GM11168 (cell line): ENCODE data around the gene NMUR2.

Source experiments
- in situ Hi-C: fragments of 300-500 bp; cut with MboI; formaldehyde crosslinking; loops from one replicate; pipeline ENCODE4 v1.12.0; 2022; ENCODE audit warnings: low sequenced_read_pairs; ENCODE audit not compliant: unreplicated experiment

The NMUR2 gene

GRCh38 chr5:152374711-152375275, 30.3 kb downstream of the NMUR2 start:
- in situ Hi-C loops, result loop anchor here (5.0 kb wide), 1 partner anchor 133 kb away; no protein-coding TSS in a partner anchor

- in situ Hi-C loops, result no loop called here
These were observed 32.2 kb downstream of the NMUR2 start for GRCh38 chr5:152372875-152373274.

- in situ Hi-C loops, result no loop called here
These were observed 35.8 kb downstream of the NMUR2 start for GRCh38 chr5:152369298-152369697.

GRCh38 chr5:152367554-152367953, 37.5 kb downstream of the NMUR2 start:
- in situ Hi-C loops, result no loop called here

GRCh38 chr5:152366716-152367115, 38.4 kb downstream of the NMUR2 start:
- in situ Hi-C loops, result no loop called here

- in situ Hi-C loops, result no loop called here
These were observed 40.2 kb downstream of the NMUR2 start for GRCh38 chr5:152364899-152365298.

GRCh38 chr5:152364172-152364571, 40.9 kb downstream of the NMUR2 start:
- in situ Hi-C loops, result no loop called here

GRCh38 chr5:152358861-152359568, 46.1 kb downstream of the NMUR2 start:
- in situ Hi-C loops, result no loop called here

GRCh38 chr5:152356506-152356905, 48.6 kb downstream of the NMUR2 start:
- in situ Hi-C loops, result no loop called here

GRCh38 chr5:152355061-152355460, 50.0 kb downstream of the NMUR2 start:
- in situ Hi-C loops, result no loop called here

GRCh38 chr5:152353001-152353400, 52.1 kb downstream of the NMUR2 start:
- in situ Hi-C loops, result no loop called here

GRCh38 chr5:152349683-152350526, 55.2 kb downstream of the NMUR2 start:
- in situ Hi-C loops, result no loop called here
